SW480 (cell line): ENCODE results near the gene SCN7A.
"Not testable (repeated sequence)": the region's sequence is repeated elsewhere in the genome, so short reads cannot be mapped to it uniquely, and the experiment has no call there.

Experiments used
- DNase-seq: peaks from one replicate; pipeline ENCODE4 v3.0.0-alpha.2; 2016; ENCODE audit warnings: low spot score

SCN7A gene

DNA sequence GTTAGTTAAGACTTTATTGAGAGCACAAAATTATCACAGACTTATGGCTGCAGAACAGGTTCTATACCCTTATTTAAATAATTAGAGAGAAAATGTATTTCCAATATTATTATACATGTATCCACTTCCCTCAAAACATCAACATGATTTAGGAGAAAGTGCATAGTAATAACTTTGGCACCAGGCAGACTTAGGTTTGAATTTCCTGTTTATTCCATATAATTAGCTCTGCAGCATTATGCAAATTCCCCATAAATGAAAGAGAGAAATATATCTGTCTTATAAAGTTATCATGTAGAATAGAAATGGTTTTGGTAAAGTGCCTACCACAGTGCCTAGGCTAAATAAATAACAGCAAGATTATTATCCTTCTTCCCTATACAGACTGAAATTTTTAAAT is 133.6 kb downstream of the SCN7A start:
- no peak for DNase-seq

DNA sequence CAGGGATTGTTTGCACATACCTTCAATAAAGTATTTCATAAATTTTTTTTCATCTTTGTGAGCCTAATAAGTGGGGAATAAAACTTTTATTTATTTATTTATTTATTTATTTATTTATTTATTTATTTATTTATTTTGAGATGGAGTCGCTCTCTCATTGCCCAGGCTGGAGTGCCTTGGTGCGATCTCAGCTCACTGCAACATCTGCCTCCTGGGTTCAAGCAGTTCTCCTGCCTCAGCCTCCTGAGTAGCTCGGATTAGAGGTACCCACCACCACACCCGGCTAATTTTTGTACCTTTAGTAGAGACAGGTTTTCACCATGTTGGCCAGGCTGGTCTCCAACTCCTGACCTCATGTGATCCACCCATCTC is 136.1 kb downstream of the SCN7A start:
- DNase-seq = not testable (repeated sequence)

DNA sequence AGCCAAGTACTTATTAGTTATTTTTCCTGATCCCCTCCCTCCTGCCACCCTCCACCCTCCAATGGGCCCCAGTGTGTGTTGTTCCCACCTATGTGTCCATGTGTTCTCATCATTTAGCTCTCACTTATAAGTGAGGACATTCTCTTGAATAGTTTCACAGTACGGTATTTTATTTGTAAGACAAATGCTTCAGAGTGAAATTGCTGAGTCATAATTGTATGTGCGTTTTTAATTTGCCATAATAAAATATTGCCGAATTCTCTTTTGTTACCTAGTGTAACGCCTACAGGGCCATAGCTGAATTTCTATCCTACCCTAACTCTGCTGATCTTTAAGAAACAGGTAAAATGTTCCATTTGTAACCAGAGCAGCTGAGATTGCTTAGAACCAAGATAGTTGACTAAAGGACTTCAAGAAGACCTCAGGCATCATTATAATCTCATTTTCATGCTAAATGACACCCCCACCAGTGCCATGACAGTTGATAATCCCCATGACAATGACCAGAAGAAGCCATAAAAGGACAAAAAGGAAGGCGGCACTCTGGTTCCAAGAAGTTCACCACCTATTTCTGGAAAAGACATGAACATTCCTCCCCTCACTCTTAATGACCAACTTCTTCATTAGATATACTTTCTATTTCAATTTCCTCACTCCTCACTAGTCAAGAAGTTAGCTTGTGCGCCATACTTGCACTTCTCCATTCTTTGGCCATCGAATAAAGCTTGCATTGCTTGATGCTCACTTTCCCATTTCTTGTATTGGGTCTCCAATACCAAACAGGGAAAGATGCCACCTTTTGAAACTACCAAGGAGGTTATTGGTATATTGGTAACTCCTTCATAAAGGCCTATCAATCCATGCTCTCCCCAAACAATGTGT is 136.7 kb downstream of the SCN7A start:
- no peak for DNase-seq
